PC-9 (cell line): Measurements from ENCODE around the gene LBHD2. TPM values are rescaled to one million over a fixed set of nuclear protein-coding genes. Genes with fewer than 3 reads are reported as not detected.

Experiments used
- BruUV-seq: library from RNA; stranded (reverse); fragments of 400-500 nt; replicated peaks from 2 replicates; lab custom pipeline; 2021; lab: Mats Ljungman, UMichigan
- CTCF ChIA-PET: fragments of 300-600 bp; sonication (Branson Sonifier 250); formaldehyde crosslinking; loops from one replicate; lab custom pipeline; 2022; ENCODE audit warnings: antibody characterized with exemption; lab: Charles Lee
- POLR2A ChIA-PET: fragments of 300-600 bp; sonication (Branson Sonifier 250); formaldehyde crosslinking; loops from one replicate; lab custom pipeline; 2022; ENCODE audit warnings: antibody characterized with exemption; ENCODE audit not compliant: unreplicated experiment; lab: Charles Lee
- DNase-seq, 2 experiments: peaks; one replicate each; pipeline versions ENCODE4 v3.0.0 to v3.0.0-alpha.2; 2015 to 2022; ENCODE audit warnings: mixed read lengths in 1 of 2
- H2AFZ ChIP-seq: fragments of 200-600 bp; sonication (generic); 2 replicates; pipeline ENCODE4 v1.8.1; 2017; ENCODE audit warnings: antibody characterized with exemption
- H3F3A ChIP-seq: fragments of 200-600 bp; sonication (generic); 2 replicates; pipeline ENCODE4 v1.8.1; 2017; ENCODE audit warnings: antibody characterized with exemption, mild to moderate bottlenecking, low read depth; ENCODE audit not compliant: insufficient read depth
- H3K27ac ChIP-seq: fragments of 200-600 bp; sonication (generic); 2 replicates; pipeline ENCODE4 v1.6.1; 2016; ENCODE audit warnings: mixed run types
- H3K27me3 ChIP-seq: fragments of 200-600 bp; sonication (generic); 2 replicates; pipeline ENCODE4 v1.6.1; 2016; ENCODE audit warnings: low read depth, mixed run types; ENCODE audit not compliant: insufficient read depth
- H3K36me3 ChIP-seq: fragments of 200-600 bp; sonication (generic); 2 replicates; pipeline ENCODE4 v1.6.1; 2016; ENCODE audit warnings: low read depth, mixed run types
- H3K4me1 ChIP-seq: fragments of 200-600 bp; sonication (generic); replicated peaks from 2 replicates; pipeline ENCODE4 v1.6.1; 2016; ENCODE audit warnings: mixed run types; ENCODE audit not compliant: insufficient read depth
- H3K4me2 ChIP-seq: fragments of 200-600 bp; sonication (generic); 2 replicates; pipeline ENCODE4 v1.6.1; 2017; ENCODE audit warnings: mixed run types
- H3K4me3 ChIP-seq: fragments of 200-600 bp; sonication (generic); 2 replicates; pipeline ENCODE4 v1.6.1; 2016; ENCODE audit warnings: mixed run types
- H3K79me2 ChIP-seq: fragments of 200-600 bp; sonication (generic); 2 replicates; pipeline ENCODE4 v1.6.1; 2017; ENCODE audit warnings: low read depth, mixed run types
- H3K9me2 ChIP-seq: fragments of 200-600 bp; sonication (generic); 2 replicates; pipeline ENCODE4 v1.8.1; 2017; ENCODE audit warnings: mild to moderate bottlenecking; ENCODE audit not compliant: insufficient read depth
- H3K9me3 ChIP-seq: fragments of 200-600 bp; sonication (generic); 2 replicates; pipeline ENCODE4 v1.8.1; 2016; ENCODE audit warnings: low read depth; ENCODE audit not compliant: insufficient read depth
- H4K20me1 ChIP-seq: fragments of 200-600 bp; sonication (generic); 2 replicates; pipeline ENCODE4 v1.8.1; 2017; ENCODE audit not compliant: insufficient read depth
- CTCF ChIP-seq: fragments of 200-600 bp; sonication (generic); conservative IDR thresholded peaks from 2 replicates; pipeline ENCODE4 v1.6.1; 2017; ENCODE audit warnings: mixed run types, antibody characterized with exemption, mild to moderate bottlenecking, moderate library complexity
- EZH2 ChIP-seq: fragments of 200-600 bp; sonication (generic); IDR thresholded peaks from 2 replicates; pipeline ENCODE4 v1.8.0; 2017; ENCODE audit warnings: antibody characterized with exemption, low read depth
- intact Hi-C: fragments of 100-400 bp; cut with micrococcal nuclease; formaldehyde crosslinking; loops from one replicate; pipeline ENCODE4 v1.10.0; 2022; ENCODE audit not compliant: unreplicated experiment
- total RNA-seq: library from RNA; stranded (reverse); gene quantifications from 2 replicates; pipeline ENCODE4 v1.2.3, GENCODE V29; 2021

The LBHD2 gene
- total RNA-seq, 1 experiment from 2014 or later: 0.52 TPM

DNA sequence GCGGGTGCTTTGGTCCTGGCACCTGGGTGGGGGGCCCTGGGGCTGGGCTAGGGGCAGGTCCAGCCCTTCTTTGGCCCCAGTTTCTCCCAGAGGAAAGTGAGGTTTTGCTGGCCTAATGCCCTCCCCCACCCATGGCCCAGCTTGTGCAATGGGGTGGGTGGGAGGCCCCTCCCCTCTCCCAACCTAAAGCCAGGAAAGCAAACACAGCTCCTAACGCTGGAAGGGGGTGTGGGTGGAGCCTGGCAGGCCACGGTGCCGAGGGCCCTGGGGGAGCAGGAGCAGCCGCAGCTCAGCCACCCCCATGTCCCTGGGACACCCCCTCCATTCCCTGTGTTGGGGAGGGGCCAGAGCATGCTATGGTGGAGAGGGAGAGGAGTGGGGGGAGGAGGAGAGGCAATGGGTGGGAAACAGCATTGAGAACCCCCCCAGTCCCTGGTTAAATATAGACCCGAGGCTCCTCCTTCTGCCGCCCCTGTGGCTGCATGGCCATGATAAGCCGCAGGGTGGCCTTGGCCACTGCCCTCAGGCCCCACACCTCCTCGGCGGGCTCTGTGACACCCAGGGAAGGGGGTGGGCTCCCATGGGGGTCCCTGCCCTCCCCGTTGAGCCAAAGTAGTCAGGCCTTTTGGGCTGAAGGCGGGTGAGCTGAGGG is 15.2 kb downstream of the LBHD2 start:
- Histone ChIP-seq H3F3A (peaks cover 47% of the 10 kb centered on the region), H4K20me1 (no peaks in the 10 kb centered on the region), H2AFZ (no peak overlapping the region), H3K36me3 (no peaks in the 10 kb centered on the region), H3K9me2 (no peaks in the 10 kb centered on the region), H3K4me1 (peaks cover 50% of the 10 kb centered on the region), H3K4me3 (no peak overlapping the region), H3K27me3 (no peaks in the 10 kb centered on the region), H3K27ac (peak overlapping the region; percentile 83), H3K79me2 (no peaks in the 10 kb centered on the region), H3K4me2 (peak overlapping the region; percentile 63), H3K9me3 (no peaks in the 10 kb centered on the region)
- BruUV-seq: no TSS peak
- TF ChIP-seq CTCF (no peak), EZH2 (no peak)
- ChIA-PET POLR2A (no interaction called here), CTCF (interaction anchor here (0.6 to 0.7 kb wide), 2 partner anchors 14 to 193 kb away, joined by 3 to 6 read pairs; no protein-coding TSS in a partner anchor)
- no peak for DNase-seq
- intact Hi-C loops: no loop called here

- DNase-seq: peak in 1 of 2 experiments; percentile 77
- H3K4me2 ChIP-seq: peak overlapping the region; percentile 63
- H3K4me1 ChIP-seq: peaks cover 56% of the 10 kb centered on the region
- H3K4me3 ChIP-seq: peak overlapping the region; percentile 9; the same call in 1 of the 2 replicates
- peak overlapping the region; percentile 44 for H2AFZ ChIP-seq
- no TSS peak for BruUV-seq
- no peaks in the 10 kb centered on the region for H3K36me3 ChIP-seq
- no peaks in the 10 kb centered on the region for H3K27me3 ChIP-seq
- POLR2A ChIA-PET: interaction anchor here (0.5 kb wide), 1 partner anchor 1144 kb away, joined by 10 read pairs; no protein-coding TSS in a partner anchor
- no peaks in the 10 kb centered on the region for H4K20me1 ChIP-seq
- H3F3A ChIP-seq: peaks cover 47% of the 10 kb centered on the region
- CTCF ChIA-PET: interaction anchor here (0.5 to 0.8 kb wide), 6 partner anchors 15 to 300 kb away, joined by 3 to 18 read pairs (median 4); no protein-coding TSS in a partner anchor
- H3K79me2 ChIP-seq: no peaks in the 10 kb centered on the region
- TF ChIP-seq EZH2: no peak
- TF ChIP-seq CTCF: no peak
- H3K27ac ChIP-seq: peak overlapping the region; percentile 83
- intact Hi-C loops: loop anchor here (1.0 to 10.0 kb wide), 2 partner anchors 9 to 295 kb away; no protein-coding TSS in a partner anchor
- no peaks in the 10 kb centered on the region for H3K9me2 ChIP-seq
- no peaks in the 10 kb centered on the region for H3K9me3 ChIP-seq
Measured at GRCh38 chr14:103099733-103100280, 15.8 kb downstream of the LBHD2 start.

- peaks cover 63% of the 10 kb centered on the region for H3K4me1 ChIP-seq
- TF ChIP-seq CTCF (no peak), EZH2 (no peak)
- ChIA-PET POLR2A (interaction anchor here (0.5 to 0.7 kb wide), 4 partner anchors 10 to 1144 kb away, joined by 3 to 10 read pairs (median 6); no protein-coding TSS in a partner anchor), CTCF (interaction anchor here (0.5 to 1.2 kb wide), 6 partner anchors 19 to 406 kb away, joined by 3 to 18 read pairs (median 5); no protein-coding TSS in a partner anchor)
- H3K79me2 ChIP-seq: no peaks in the 10 kb centered on the region
- H4K20me1 ChIP-seq: no peaks in the 10 kb centered on the region
- H3K27me3 ChIP-seq: no peaks in the 10 kb centered on the region
- peak overlapping the region; percentile 83 for H3K27ac ChIP-seq
- no peaks in the 10 kb centered on the region for H3K9me3 ChIP-seq
- no peaks in the 10 kb centered on the region for H3K36me3 ChIP-seq
- intact Hi-C loops: loop anchor here (1.0 to 10.0 kb wide), 2 partner anchors 9 to 294 kb away; no protein-coding TSS in a partner anchor
- peak overlapping the region; percentile 44 for H2AFZ ChIP-seq
- H3F3A ChIP-seq: peaks cover 47% of the 10 kb centered on the region
- no peaks in the 10 kb centered on the region for H3K9me2 ChIP-seq
- H3K4me3 ChIP-seq: peak overlapping the region; percentile 9; the same call in 1 of the 2 replicates
- peak; percentile 85 to 93 for DNase-seq
- no TSS peak for BruUV-seq
- H3K4me2 ChIP-seq: peak overlapping the region; percentile 63
Measured at GRCh38 chr14:103100281-103101121, 16.5 kb downstream of the LBHD2 start.
